IMR-90 (cell line): ENCODE measurements around the gene ATG10. TPM values are rescaled to one million over a fixed set of nuclear protein-coding genes. Genes with fewer than 3 reads are reported as not detected.

Source experiments
- ATAC-seq: fragments of 200-7000 bp; cut with Tn5 transposase; 2 replicates; pipeline ENCODE4 v1.9.1; 2020; ENCODE audit warnings: low read depth, mild to moderate bottlenecking, moderate library complexity
- BruUV-seq: library from RNA; stranded (reverse); fragments of 400-500 nt; replicated peaks from 2 replicates; lab custom pipeline; 2021; lab: Mats Ljungman, UMichigan
- CTCF ChIA-PET: fragments of 300-600 bp; formaldehyde crosslinking; extraction: SDS; loops from one replicate; lab custom pipeline; 2021; ENCODE audit warnings: antibody characterized with exemption; lab: Yijun Ruan, JAX
- POLR2A ChIA-PET: fragments of 300-600 bp; sonication (Branson Sonifier 250); formaldehyde crosslinking; loops from one replicate; lab custom pipeline; 2022; ENCODE audit warnings: antibody characterized with exemption; ENCODE audit not compliant: unreplicated experiment; lab: Charles Lee
- DNase-seq: peaks from one replicate; pipeline ENCODE4 v3.0.0; 2013
- H2AFZ ChIP-seq: replicated peaks from 2 replicates; pipeline ENCODE3; 2013; ENCODE audit warnings: low read length, mild to moderate bottlenecking; ENCODE audit not compliant: poor library complexity
- H2AK5ac ChIP-seq: 2 replicates; pipeline ENCODE4 v1.6.1; 2013; ENCODE audit warnings: low read depth, low read length, inconsistent platforms
- H2AK9ac ChIP-seq: replicated peaks from 2 replicates; pipeline ENCODE3; 2013; ENCODE audit warnings: mild to moderate bottlenecking, low read depth, low read length, moderate library complexity; ENCODE audit not compliant: poor library complexity
- H2BK120ac ChIP-seq: 2 replicates; pipeline ENCODE4 v1.6.1; 2013; ENCODE audit warnings: low read depth, low read length, inconsistent platforms
- H2BK15ac ChIP-seq: 3 replicates; pipeline ENCODE4 v1.6.1; 2013; ENCODE audit warnings: low read depth, low read length, inconsistent platforms
- H2BK20ac ChIP-seq: 2 replicates; pipeline ENCODE4 v1.6.1; 2013; ENCODE audit warnings: low read depth, mild to moderate bottlenecking, inconsistent platforms, low read length, moderate library complexity
- H2BK5ac ChIP-seq: 2 replicates; pipeline ENCODE4 v1.6.1; 2013; ENCODE audit warnings: mild to moderate bottlenecking, low read depth, low read length, inconsistent platforms; ENCODE audit not compliant: poor library complexity, severe bottlenecking
- H3K14ac ChIP-seq: replicated peaks from 2 replicates; pipeline ENCODE4 v1.6.1; 2013; ENCODE audit warnings: low read depth, low read length, inconsistent platforms
- H3K18ac ChIP-seq: 2 replicates; pipeline ENCODE4 v1.6.1; 2013; ENCODE audit warnings: low read depth, low read length, control low read depth
- H3K23ac ChIP-seq: 2 replicates; pipeline ENCODE4 v1.6.1; 2013; ENCODE audit warnings: low read depth, low read length, inconsistent platforms
- H3K27ac ChIP-seq: 2 replicates; pipeline ENCODE4 v1.5.1; 2013; ENCODE audit warnings: mild to moderate bottlenecking, control low read depth, low read length; ENCODE audit not compliant: insufficient read depth
- H3K27me3 ChIP-seq: 2 replicates; pipeline ENCODE4 v1.6.1; 2013; ENCODE audit warnings: low read length; ENCODE audit not compliant: control insufficient read depth, insufficient read depth
- H3K36me3 ChIP-seq: 2 replicates; pipeline ENCODE4 v1.6.1; 2013; ENCODE audit warnings: low read length, mixed read lengths; ENCODE audit not compliant: control insufficient read depth, insufficient read depth
- H3K4ac ChIP-seq: 2 replicates; pipeline ENCODE4 v1.6.1; 2013; ENCODE audit warnings: low read depth, low read length, inconsistent platforms
- H3K4me1 ChIP-seq: 2 replicates; pipeline ENCODE4 v1.6.1; 2013; ENCODE audit warnings: low read length, mixed read lengths; ENCODE audit not compliant: control insufficient read depth, insufficient read depth
- H3K4me2 ChIP-seq: 2 replicates; pipeline ENCODE4 v1.6.1; 2013; ENCODE audit warnings: low read depth, mild to moderate bottlenecking, control low read depth, low read length, moderate library complexity
- H3K4me3 ChIP-seq: 2 replicates; pipeline ENCODE4 v1.5.1; 2013; ENCODE audit warnings: low read depth, mild to moderate bottlenecking, control low read depth, low read length, moderate library complexity; ENCODE audit not compliant: insufficient read depth
- H3K56ac ChIP-seq: 2 replicates; pipeline ENCODE4 v1.6.1; 2013; ENCODE audit warnings: low read length, inconsistent platforms; ENCODE audit not compliant: insufficient read depth; ENCODE audit errors: extremely low read depth
- H3K79me1 ChIP-seq, 2 experiments: 2 replicates each; pipeline ENCODE4 v1.6.1; 2013; ENCODE audit warnings: low read length in 2 of 2, inconsistent platforms in 1 of 2, low read depth in 1 of 2
- H3K9ac ChIP-seq: 2 replicates; pipeline ENCODE4 v1.6.1; 2013; ENCODE audit warnings: low read depth, low read length, control low read depth
- H3K9me1 ChIP-seq: 2 replicates; pipeline ENCODE4 v1.6.1; 2013; ENCODE audit warnings: low read length, inconsistent platforms; ENCODE audit not compliant: insufficient read depth
- H3K9me3 ChIP-seq: 2 replicates; pipeline ENCODE4 v1.6.1; 2013; ENCODE audit warnings: low read length; ENCODE audit not compliant: control insufficient read depth, insufficient read depth
- H4K20me1 ChIP-seq: 2 replicates; pipeline ENCODE4 v1.6.1; 2013; ENCODE audit warnings: low read length, inconsistent platforms; ENCODE audit not compliant: insufficient read depth
- H4K5ac ChIP-seq: 2 replicates; pipeline ENCODE4 v1.6.1; 2013; ENCODE audit warnings: mild to moderate bottlenecking, low read depth, low read length, control low read depth
- H4K8ac ChIP-seq, 2 experiments: 2 replicates each; pipeline ENCODE4 v1.6.1; 2013; ENCODE audit warnings: low read depth in 2 of 2, low read length in 2 of 2, control low read depth in 1 of 2, inconsistent platforms in 1 of 2
- H4K91ac ChIP-seq: 2 replicates; pipeline ENCODE4 v1.6.1; 2013; ENCODE audit warnings: low read depth, low read length, inconsistent platforms; ENCODE audit not compliant: insufficient read depth
- BHLHE40 ChIP-seq: fragments of 150-350 bp; IDR thresholded peaks from 2 replicates; pipeline ENCODE4 v1.6.1; 2016; ENCODE audit warnings: mild to moderate bottlenecking, low read depth, low read length
- CEBPB ChIP-seq: IDR thresholded peaks from 2 replicates; pipeline ENCODE4 v1.6.1; 2012; ENCODE audit warnings: low read depth, low read length, improper control_type of control experiment
- CHD1 ChIP-seq: IDR thresholded peaks from 2 replicates; pipeline ENCODE4 v1.6.1; 2012; ENCODE audit warnings: low read depth, low read length, improper control_type of control experiment
- ELK1 ChIP-seq: fragments of 150-350 bp; IDR thresholded peaks from 2 replicates; pipeline ENCODE4 v1.6.1; 2016; ENCODE audit warnings: low read depth, mild to moderate bottlenecking, low read length, moderate library complexity, borderline replicate concordance
- FOS ChIP-seq: fragments of 150-350 bp; IDR thresholded peaks from 2 replicates; pipeline ENCODE4 v1.6.1; 2016; ENCODE audit warnings: low read depth, low read length
- MAFK ChIP-seq: IDR thresholded peaks from 2 replicates; pipeline ENCODE4 v1.6.1; 2012; ENCODE audit warnings: low read depth, low read length, improper control_type of control experiment
- MAZ ChIP-seq: IDR thresholded peaks from 2 replicates; pipeline ENCODE4 v1.6.1; 2012; ENCODE audit warnings: low read depth, mild to moderate bottlenecking, low read length, improper control_type of control experiment, moderate library complexity, borderline replicate concordance
- MXI1 ChIP-seq: IDR thresholded peaks from 2 replicates; pipeline ENCODE4 v1.6.1; 2012; ENCODE audit warnings: low read depth, mild to moderate bottlenecking, low read length, moderate library complexity, borderline replicate concordance
- NFE2L2 ChIP-seq: fragments of 150-350 bp; IDR thresholded peaks from 2 replicates; pipeline ENCODE4 v1.6.1; 2016; ENCODE audit warnings: low read depth, mild to moderate bottlenecking, low read length
- POLR2A ChIP-seq: IDR thresholded peaks from 2 replicates; pipeline ENCODE4 v1.6.1; 2012; ENCODE audit warnings: mild to moderate bottlenecking, low read depth, low read length
- RAD21 ChIP-seq: IDR thresholded peaks from 2 replicates; pipeline ENCODE4 v1.6.1; 2012; ENCODE audit warnings: low read length, improper control_type of control experiment
- RCOR1 ChIP-seq: IDR thresholded peaks from 2 replicates; pipeline ENCODE4 v1.6.1; 2012; ENCODE audit warnings: mild to moderate bottlenecking, low read length, improper control_type of control experiment; ENCODE audit not compliant: insufficient replicate concordance
- RFX5 ChIP-seq: IDR thresholded peaks from 2 replicates; pipeline ENCODE4 v1.8.0; 2012; ENCODE audit warnings: low read depth, mild to moderate bottlenecking, low read length, moderate library complexity
- SMC3 ChIP-seq: fragments of 150-350 bp; IDR thresholded peaks from 2 replicates; pipeline ENCODE4 v1.6.1; 2016; ENCODE audit warnings: low read depth, mild to moderate bottlenecking, antibody characterized with exemption, low read length, moderate library complexity
- WGBS, 2 experiments: methylation state at CpG; one replicate each; pipeline versions ENCODE4 v1.1.5 to v1.1.7; 2013; ENCODE audit warnings: missing lambda C conversion rate in 2 of 2; ENCODE audit not compliant: insufficient read length in 1 of 2; ENCODE audit errors: extremely low coverage in 2 of 2; 5-methylcytosine and 5-hydroxymethylcytosine counted together
- dilution Hi-C: fragments of 300-500 bp; cut with HindIII; formaldehyde crosslinking; loops from one replicate; pipeline ENCODE4 v1.14.3; 2018; ENCODE audit warnings: low sequenced_read_pairs; ENCODE audit not compliant: unreplicated experiment
- in situ Hi-C: fragments of 300-500 bp; cut with MboI; formaldehyde crosslinking; loops from 3 replicates; pipeline ENCODE4 v1.14.3; 2019; ENCODE audit warnings: low sequenced_read_pairs, inconsistent platforms, mixed read lengths
- intact Hi-C: fragments of 100-400 bp; cut with micrococcal nuclease; formaldehyde crosslinking; loops from 2 replicates; pipeline ENCODE4 v1.10.0; 2022
- polyA plus RNA-seq, 3 experiments: library from polyadenylated mRNA; depleted of rRNA; stranded (reverse); fragments of >200 nt; gene quantifications; 2 replicates each; pipeline ENCODE4 v1.2.3, GENCODE V29; 2012; ENCODE audit warnings: low replicate concordance in 1 of 3
- total RNA-seq: library from RNA; depleted of rRNA; stranded (reverse); fragments of >200 nt; gene quantifications from 2 replicates; pipeline ENCODE4 v1.2.3, GENCODE V29; 2012
- TF ChIP-seq, protein P1 (sequence below): fragments of 150-350 bp; IDR thresholded peaks from 2 replicates; pipeline ENCODE4 v1.6.1; 2017; ENCODE audit warnings: mild to moderate bottlenecking, antibody characterized with exemption, low read length, low read depth
- TF ChIP-seq, protein P2 (sequence below): conservative IDR thresholded peaks from 2 replicates; pipeline ENCODE4 v1.5.1; 2012; ENCODE audit warnings: mild to moderate bottlenecking, low read depth, low read length, improper control_type of control experiment

ATG10 gene
- total and polyA plus RNA-seq, 2 of the 4 experiments (the other 2 are of a cell fraction), result 3.4 to 8.1 TPM

GRCh38 chr5:81986126-81986525 lies 14.3 kb downstream of the ATG10 start:
- Histone ChIP-seq H2BK15ac (no peak overlapping the region), H2BK20ac (no peak overlapping the region), H2AK5ac (no peak overlapping the region), H2AK9ac (no peak overlapping the region), H2AFZ (no peak overlapping the region), H3K4ac (no peak overlapping the region), H3K23ac (no peak overlapping the region), H3K9me1 (no peaks in the 10 kb centered on the region; the same call in 1 of the 2 replicates), H3K9ac (no peak overlapping the region), H4K91ac (no peak overlapping the region), H3K56ac (no peak overlapping the region), H2BK5ac (no peak overlapping the region), H3K79me1 (no peaks in the 10 kb centered on the region; a peak in 1 of 4 replicates), H3K18ac (no peak overlapping the region), H3K4me3 (no peak overlapping the region), H3K36me3 (peaks cover 4% of the 10 kb centered on the region; the same call in 1 of the 2 replicates), H4K5ac (no peak overlapping the region), H3K4me1 (no peaks in the 10 kb centered on the region), H3K9me3 (no peaks in the 10 kb centered on the region), H3K4me2 (no peak overlapping the region), H3K27me3 (no peaks in the 10 kb centered on the region), H2BK120ac (no peak overlapping the region), H4K20me1 (no peaks in the 10 kb centered on the region), H3K27ac (no peak overlapping the region), H4K8ac (no peak overlapping the region), H3K14ac (no peak overlapping the region)
- POLR2A ChIA-PET, result no interaction called here
- BruUV-seq, result no TSS peak
- no CpG with 5 or more reads among the region's 9 CpGs for WGBS, 2 experiments
- intact Hi-C loops (no loop called here), dilution Hi-C loops (no loop called here), in situ Hi-C loops (no loop called here)
- ATAC-seq (no peak), DNase-seq (no peak)
- TF ChIP-seq SMC3 (no peak), CEBPB (no peak), RAD21 (no peak), ELK1 (no peak), MAFK (no peak), MXI1 (no peak), MAZ (no peak), RCOR1 (no peak), RFX5 (no peak), FOS (no peak), POLR2A (no peak), CHD1 (no peak), NFE2L2 (no peak), BHLHE40 (no peak)
- TF ChIP-seq, protein P1, sequence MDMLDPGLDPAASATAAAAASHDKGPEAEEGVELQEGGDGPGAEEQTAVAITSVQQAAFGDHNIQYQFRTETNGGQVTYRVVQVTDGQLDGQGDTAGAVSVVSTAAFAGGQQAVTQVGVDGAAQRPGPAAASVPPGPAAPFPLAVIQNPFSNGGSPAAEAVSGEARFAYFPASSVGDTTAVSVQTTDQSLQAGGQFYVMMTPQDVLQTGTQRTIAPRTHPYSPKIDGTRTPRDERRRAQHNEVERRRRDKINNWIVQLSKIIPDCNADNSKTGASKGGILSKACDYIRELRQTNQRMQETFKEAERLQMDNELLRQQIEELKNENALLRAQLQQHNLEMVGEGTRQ, result no peak
- TF ChIP-seq, protein P2, sequence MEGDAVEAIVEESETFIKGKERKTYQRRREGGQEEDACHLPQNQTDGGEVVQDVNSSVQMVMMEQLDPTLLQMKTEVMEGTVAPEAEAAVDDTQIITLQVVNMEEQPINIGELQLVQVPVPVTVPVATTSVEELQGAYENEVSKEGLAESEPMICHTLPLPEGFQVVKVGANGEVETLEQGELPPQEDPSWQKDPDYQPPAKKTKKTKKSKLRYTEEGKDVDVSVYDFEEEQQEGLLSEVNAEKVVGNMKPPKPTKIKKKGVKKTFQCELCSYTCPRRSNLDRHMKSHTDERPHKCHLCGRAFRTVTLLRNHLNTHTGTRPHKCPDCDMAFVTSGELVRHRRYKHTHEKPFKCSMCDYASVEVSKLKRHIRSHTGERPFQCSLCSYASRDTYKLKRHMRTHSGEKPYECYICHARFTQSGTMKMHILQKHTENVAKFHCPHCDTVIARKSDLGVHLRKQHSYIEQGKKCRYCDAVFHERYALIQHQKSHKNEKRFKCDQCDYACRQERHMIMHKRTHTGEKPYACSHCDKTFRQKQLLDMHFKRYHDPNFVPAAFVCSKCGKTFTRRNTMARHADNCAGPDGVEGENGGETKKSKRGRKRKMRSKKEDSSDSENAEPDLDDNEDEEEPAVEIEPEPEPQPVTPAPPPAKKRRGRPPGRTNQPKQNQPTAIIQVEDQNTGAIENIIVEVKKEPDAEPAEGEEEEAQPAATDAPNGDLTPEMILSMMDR, result no peak
- CTCF ChIA-PET, result no interaction called here
